ENCODE data around the gene NEMP2. TPM values are rescaled to one million over a fixed set of nuclear protein-coding genes. Genes with fewer than 3 reads are reported as not detected.

Gene NEMP2
- total and polyA plus RNA-seq, 2 of the 8 experiments (the other 6 are each of a cell fraction or from before 2014, with no cell fraction given) = 3.1 to 5.3 TPM

DNA sequence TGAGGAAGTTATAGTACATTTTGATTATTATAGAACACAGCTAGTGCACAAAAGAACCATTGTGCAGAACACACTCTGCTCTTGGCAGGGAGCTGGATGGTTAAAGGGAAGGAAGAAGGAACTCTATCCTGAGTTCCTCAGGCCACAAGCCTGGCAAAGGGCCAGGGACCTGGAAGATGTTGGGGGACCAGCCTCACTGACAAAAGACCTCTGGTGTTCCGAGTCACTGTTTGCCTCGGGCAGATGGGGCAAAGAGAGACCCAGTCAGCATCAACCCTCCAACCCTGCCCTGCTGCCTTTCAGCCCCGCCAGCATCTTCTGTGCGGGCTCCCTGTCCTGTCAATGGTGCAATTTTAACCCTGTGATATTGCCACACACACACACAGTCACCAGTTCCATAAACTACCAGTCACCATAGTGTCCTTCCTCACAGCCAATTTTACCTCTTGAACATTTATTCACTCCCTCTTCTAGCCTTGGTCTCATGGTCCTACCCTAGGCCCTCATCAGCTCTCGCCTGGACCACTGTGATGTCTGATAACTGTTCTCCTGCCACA lies 21.9 kb downstream of the NEMP2 start:
- Histone ChIP-seq H3K4me3 (ENCODE audit: extremely low read depth in 1 of 4, insufficient read depth in 2 of 4, low read depth in 3 of 4, low read length in 4 of 4) (no peak overlapping the region), H3K4me2 (ENCODE audit: insufficient read depth in 1 of 2, low read depth in 2 of 2, low read length in 2 of 2) (no peak overlapping the region), H2BK20ac (ENCODE audit: low read length) (no peak overlapping the region), H3K4me1 (replicated peaks in 1 of 4; ENCODE audit: control insufficient read depth in 3 of 4, insufficient read depth in 4 of 4, low read length in 3 of 4) (no peaks in the 10 kb centered on the region), H3K27ac (ENCODE audit: low read depth, low read length) (no peak overlapping the region), H3K18ac (ENCODE audit: extremely low read depth, low read length) (no peak overlapping the region), H2AFZ (ENCODE audit: low read length) (no peak overlapping the region), H2BK12ac (ENCODE audit: low read depth, low read length) (no peak overlapping the region), H3K9me3 (ENCODE audit: insufficient read depth in 2 of 2, low read depth in 1 of 2, low read length in 1 of 2) (no peaks in the 10 kb centered on the region), H3K14ac (ENCODE audit: insufficient read length) (no peak overlapping the region), H3K9ac (replicated peaks in 1 of 4; ENCODE audit: extremely low read depth in 1 of 4, low read depth in 3 of 4, low read length in 3 of 4) (no peak overlapping the region), H3K79me1 (ENCODE audit: low read depth, low read length) (no peaks in the 10 kb centered on the region), H2AK5ac (ENCODE audit: low read depth, low read length) (no peak overlapping the region), H3K27me3 (replicated peaks in 1 of 4; ENCODE audit: control insufficient read depth in 3 of 4, extremely low read depth in 1 of 4, insufficient read depth in 3 of 4, low read length in 3 of 4) (no peaks in the 10 kb centered on the region), H2BK15ac (ENCODE audit: low read length) (no peak overlapping the region), H3K23me2 (ENCODE audit: low read depth, low read length) (no peaks in the 10 kb centered on the region), H4K8ac (ENCODE audit: extremely low read depth, insufficient read depth, low read length) (no peak overlapping the region), H3K36me3 (ENCODE audit: control insufficient read depth in 2 of 4, insufficient read depth in 4 of 4, low read length in 3 of 4) (no peaks in the 10 kb centered on the region; a peak in 1 of 8 replicates), H3K56ac (replicated peaks; ENCODE audit: insufficient read length, low read depth, low read length) (no peak overlapping the region), H2BK120ac (replicated peaks; ENCODE audit: low read depth, low read length) (no peak overlapping the region), H2BK5ac (ENCODE audit: low read depth, low read length) (no peak overlapping the region), H3K23ac (ENCODE audit: insufficient read length) (no peak overlapping the region), H4K91ac (replicated peaks; ENCODE audit: insufficient read length, low read length) (no peak overlapping the region), H3K4ac (replicated peaks; ENCODE audit: insufficient read length, low read depth, low read length) (no peak overlapping the region), H4K5ac (ENCODE audit: insufficient read length, low read depth, low read length) (no peak overlapping the region), H4K20me1 (replicated peaks in 1 of 2; ENCODE audit: control insufficient read depth in 1 of 2, insufficient read depth in 2 of 2, low read length in 2 of 2) (no peaks in the 10 kb centered on the region), H3K79me2 (ENCODE audit: control insufficient read depth in 1 of 2, insufficient read depth in 2 of 2, low read length in 2 of 2) (no peaks in the 10 kb centered on the region)
- ChIA-PET CTCF (ENCODE audit: partially characterized antibody) (interaction anchor here (3.5 kb wide), 1 partner anchor 168 kb away, joined by 10 read pairs; no protein-coding TSS in a partner anchor), POLR2A (ENCODE audit: partially characterized antibody) (no interaction called here)
- no peak for FAIRE-seq
- DNase-seq (ENCODE audit: low read depth in 1 of 2, low spot score in 2 of 2) = no peak
- no peak for TF ChIP-seq CHD1 (IDR thresholded peaks at IDR 0.05; ENCODE audit: low read depth, low read length)
- TF ChIP-seq RNF2 (IDR thresholded peaks at IDR 0.05; ENCODE audit: borderline replicate concordance, low read depth, low read length, missing control alignments, poor library complexity, severe bottlenecking) = no peak
- no peak for TF ChIP-seq NRF1 (IDR thresholded peaks at IDR 0.05; ENCODE audit: low read depth, low read length)
- TF ChIP-seq KDM4A (IDR thresholded peaks at IDR 0.05; ENCODE audit: low read depth, low read length, severe bottlenecking) = no peak
- TF ChIP-seq PHF8 (conservative IDR thresholded peaks at IDR 0.05; ENCODE audit: low read depth, low read length) = no peak
- TF ChIP-seq CHD2 (IDR thresholded peaks at IDR 0.05; ENCODE audit: low read length) = no peak
- TF ChIP-seq YY1 (IDR thresholded peaks at IDR 0.05; ENCODE audit: low read depth, low read length) = no peak
- 92% methylated on average over 5 of the region's 5 CpGs; no CpG with 5 or more reads in 1 of the 2 experiments for WGBS, 2 experiments (ENCODE audit: extremely low coverage in 1 of 2, insufficient coverage in 1 of 2, insufficient read length in 1 of 2, insufficient replicate concordance in 2 of 2, low coverage in 1 of 2, low lambda C conversion rate in 2 of 2, missing lambda C conversion rate in 1 of 2)

Data from H1 (cell line).